Endothelial cell of umbilical vein (primary cell): ENCODE measurements around the gene ZNF423.

Experiments
- CTCF ChIP-seq, 2 donors: IDR thresholded peaks; 1 replicate in 1 of 2; 2 replicates in 1 of 2; pipeline ENCODE4 v1.5.1; 2011; ENCODE audit warnings: low read length in 2 of 2, mild to moderate bottlenecking in 2 of 2, moderate library complexity in 2 of 2, control low read depth in 1 of 2, inconsistent platforms in 1 of 2, low read depth in 1 of 2; ENCODE audit not compliant: insufficient read depth in 1 of 2; ENCODE audit errors: extremely low read depth in 1 of 2
- EZH2 ChIP-seq: IDR thresholded peaks from 2 replicates; pipeline ENCODE4 v1.6.1; 2012; ENCODE audit warnings: borderline replicate concordance, low read depth, mild to moderate bottlenecking, moderate library complexity, low read length, inconsistent platforms; ENCODE audit not compliant: severe bottlenecking
- GATA2 ChIP-seq: IDR thresholded peaks from 2 replicates; pipeline ENCODE4 v1.7.0; 2011; ENCODE audit warnings: low read depth, mild to moderate bottlenecking, moderate library complexity, mixed read lengths, low read length; ENCODE audit not compliant: insufficient read length, insufficient read depth
- JUN ChIP-seq: IDR thresholded peaks from 2 replicates; pipeline ENCODE4 v1.6.1; 2011; ENCODE audit warnings: borderline replicate concordance, low read depth; ENCODE audit not compliant: insufficient read length, insufficient read depth
- MYC ChIP-seq: IDR thresholded peaks from one replicate; pipeline ENCODE4 v1.6.1; 2011; ENCODE audit warnings: mild to moderate bottlenecking, low read depth, low read length
- POLR2A ChIP-seq: IDR thresholded peaks from 2 replicates; pipeline ENCODE4 v1.6.1; 2012; ENCODE audit warnings: low read depth, mild to moderate bottlenecking, control low read depth, low read length
- POLR2AphosphoS5 ChIP-seq: IDR thresholded peaks from 2 replicates; pipeline ENCODE4 v1.6.1; 2012; ENCODE audit warnings: low read depth, mild to moderate bottlenecking, control low read depth, low read length, moderate library complexity; ENCODE audit not compliant: insufficient read depth
- TF ChIP-seq, protein P1 (sequence below): IDR thresholded peaks from 2 replicates; pipeline ENCODE4 v1.6.1; 2011; ENCODE audit not compliant: insufficient read depth, insufficient read length

- TF ChIP-seq POLR2A (no peak), CTCF (IDR thresholded peaks at IDR 0.05; ENCODE audit: extremely low read depth in 1 of 2, insufficient read depth in 1 of 2, low read depth in 1 of 2, low read length in 2 of 2) (no peak), EZH2 (no peak), GATA2 (no peak), POLR2AphosphoS5 (no peak), JUN (no peak), MYC (no peak)
- TF ChIP-seq, protein P1, sequence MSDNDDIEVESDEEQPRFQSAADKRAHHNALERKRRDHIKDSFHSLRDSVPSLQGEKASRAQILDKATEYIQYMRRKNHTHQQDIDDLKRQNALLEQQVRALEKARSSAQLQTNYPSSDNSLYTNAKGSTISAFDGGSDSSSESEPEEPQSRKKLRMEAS, result no peak
These were observed 339.4 kb downstream of the ZNF423 start for GRCh38 chr16:49516382-49517036.
